ENCODE measurements around the gene ARRDC4.

ARRDC4 gene

GRCh38 chr15:98000249-98001203, 40.0 kb downstream of the ARRDC4 start:
- no peak for DNase-seq

- no peak for DNase-seq
Measured at GRCh38 chr15:98001663-98002194, 41.2 kb downstream of the ARRDC4 start.

- DNase-seq = no peak
Measured at GRCh38 chr15:98002419-98002818, 41.9 kb downstream of the ARRDC4 start.

GRCh38 chr15:98002866-98003265, 42.4 kb downstream of the ARRDC4 start:
- no peak for DNase-seq

- DNase-seq = no peak
Measured at GRCh38 chr15:98003518-98003917, 43.0 kb downstream of the ARRDC4 start.

GRCh38 chr15:98003996-98004395, 43.5 kb downstream of the ARRDC4 start:
- no peak for DNase-seq

- DNase-seq = no peak
Measured at GRCh38 chr15:98005659-98006058, 45.2 kb downstream of the ARRDC4 start.

GRCh38 chr15:98009169-98009568, 48.7 kb downstream of the ARRDC4 start:
- no peak for DNase-seq

GRCh38 chr15:98009971-98010370, 49.5 kb downstream of the ARRDC4 start:
- DNase-seq = no peak

- DNase-seq = no peak
Measured at GRCh38 chr15:98012354-98012753, 51.9 kb downstream of the ARRDC4 start.

GRCh38 chr15:98013631-98014030, 53.1 kb downstream of the ARRDC4 start:
- DNase-seq = no peak

GRCh38 chr15:98017150-98017964, 56.9 kb downstream of the ARRDC4 start:
- DNase-seq = no peak

GRCh38 chr15:98018761-98019351, 58.4 kb downstream of the ARRDC4 start:
- DNase-seq = no peak

Measured in KG1 (cell line).